Upper lobe of right lung (tissue), 1 donor: ENCODE data around the gene FBXW2. TPM values are rescaled to one million over a fixed set of nuclear protein-coding genes. Genes with fewer than 3 reads are reported as not detected.
A peak's percentile ranks its signal among the peaks of the same experiment; 100 is the strongest.

ENCODE experiments used
- ATAC-seq: fragments of 200-7000 bp; cut with Tn5 transposase; one replicate; pipeline ENCODE4 v1.9.1; 2020; ENCODE audit warnings: mild to moderate bottlenecking, moderate library complexity
- DNase-seq: peaks from one replicate; pipeline ENCODE4 v3.0.0-alpha.2; 2020
- H3K27ac ChIP-seq: fragments of 200-600 bp; one replicate; pipeline ENCODE4 v1.8.0; 2022
- H3K27me3 ChIP-seq: fragments of 200-600 bp; one replicate; pipeline ENCODE4 v1.8.0; 2022; ENCODE audit warnings: mild to moderate bottlenecking
- H3K36me3 ChIP-seq: fragments of 200-600 bp; one replicate; pipeline ENCODE4 v1.8.0; 2022
- H3K4me1 ChIP-seq: fragments of 200-600 bp; one replicate; pipeline ENCODE4 v1.8.0; 2022
- H3K4me3 ChIP-seq: fragments of 200-600 bp; one replicate; pipeline ENCODE4 v1.8.0; 2022; ENCODE audit warnings: mild to moderate bottlenecking
- H3K9me3 ChIP-seq: fragments of 200-600 bp; one replicate; pipeline ENCODE4 v1.8.0; 2022
- CTCF ChIP-seq: fragments of 200-600 bp; IDR thresholded peaks from one replicate; pipeline ENCODE4 v1.8.0; 2022; ENCODE audit warnings: antibody characterized with exemption
- intact Hi-C: fragments of 100-400 bp; cut with DNase I; formaldehyde crosslinking; loops from one replicate; pipeline ENCODE4 v1.11.0; 2022
- total RNA-seq: library from RNA; stranded (reverse); fragmentation: NEBNext Ultra II Directional; extraction: Animal tissue kit (Norgen Biotek cat#: 25700); gene quantifications from one replicate; pipeline ENCODE4 v1.2.1, GENCODE V29; 2021
- donor health status: DM: no; HTN: yes; CAD: no; lungs with severe emphysema.

The FBXW2 gene
- total RNA-seq, 1 donor from 2014 or later, result 87.1 TPM

GRCh38 chr9:120791161-120791560 lies 2.1 kb downstream of the FBXW2 start:
- H3K27ac ChIP-seq, result no peak overlapping the region
- no peak for DNase-seq
- no peak for ATAC-seq
- no peak overlapping the region for H3K4me3 ChIP-seq
- H3K36me3 ChIP-seq, result peaks cover 37% of the 10 kb centered on the region
- TF ChIP-seq CTCF, result no peak
- H3K4me1 ChIP-seq, result peaks cover 43% of the 10 kb centered on the region
- H3K9me3 ChIP-seq, result no peaks in the 10 kb centered on the region
- H3K27me3 ChIP-seq, result no peaks in the 10 kb centered on the region
- intact Hi-C loops, result no loop called here

GRCh38 chr9:120787933-120788332 lies 5.3 kb downstream of the FBXW2 start:
- peaks cover 50% of the 10 kb centered on the region for H3K4me1 ChIP-seq
- intact Hi-C loops, result no loop called here
- no peak overlapping the region for H3K27ac ChIP-seq

GRCh38 chr9:120783602-120784047 lies 9.6 kb downstream of the FBXW2 start:
- no peak for ATAC-seq
- intact Hi-C loops, result no loop called here
- H3K4me1 ChIP-seq, result peaks cover 22% of the 10 kb centered on the region

More at GRCh38 chr9:120787933-120788332, 5.3 kb downstream of the FBXW2 start:
- Histone ChIP-seq H3K4me3 (no peak overlapping the region), H3K27me3 (no peaks in the 10 kb centered on the region), H3K36me3 (peaks cover 44% of the 10 kb centered on the region), H3K9me3 (no peaks in the 10 kb centered on the region)
- no peak for TF ChIP-seq CTCF
- ATAC-seq (peak; percentile 71), DNase-seq (no peak)

GRCh38 chr9:120781236-120781635 lies 12.0 kb downstream of the FBXW2 start:
- Histone ChIP-seq H3K4me1 (peaks cover 7% of the 10 kb centered on the region), H3K27me3 (no peaks in the 10 kb centered on the region), H3K36me3 (peaks cover 29% of the 10 kb centered on the region), H3K9me3 (no peaks in the 10 kb centered on the region), H3K4me3 (no peak overlapping the region), H3K27ac (no peak overlapping the region)
- DNase-seq (no peak), ATAC-seq (no peak)
- no peak for TF ChIP-seq CTCF
- intact Hi-C loops, result no loop called here

More at GRCh38 chr9:120783602-120784047, 9.6 kb downstream of the FBXW2 start:
- H3K27ac ChIP-seq, result no peak overlapping the region
- H3K9me3 ChIP-seq, result no peaks in the 10 kb centered on the region
- TF ChIP-seq CTCF, result no peak
- H3K36me3 ChIP-seq, result peaks cover 31% of the 10 kb centered on the region
- no peaks in the 10 kb centered on the region for H3K27me3 ChIP-seq
- H3K4me3 ChIP-seq, result no peak overlapping the region
- DNase-seq, result no peak

- H3K36me3 ChIP-seq, result peaks cover 33% of the 10 kb centered on the region
- TF ChIP-seq CTCF, result no peak
- DNase-seq, result no peak
These were observed 12.8 kb downstream of the FBXW2 start for GRCh38 chr9:120780367-120780766.

GRCh38 chr9:120779227-120779626 lies 14.0 kb downstream of the FBXW2 start:
- Histone ChIP-seq H3K27ac (no peak overlapping the region), H3K27me3 (no peaks in the 10 kb centered on the region), H3K36me3 (peaks cover 44% of the 10 kb centered on the region), H3K9me3 (no peaks in the 10 kb centered on the region), H3K4me1 (peaks cover 7% of the 10 kb centered on the region), H3K4me3 (no peak overlapping the region)
- ATAC-seq (no peak), DNase-seq (no peak)
- intact Hi-C loops, result no loop called here
- no peak for TF ChIP-seq CTCF

More at GRCh38 chr9:120780367-120780766, 12.8 kb downstream of the FBXW2 start:
- ATAC-seq, result no peak
- no peak overlapping the region for H3K27ac ChIP-seq
- intact Hi-C loops, result no loop called here
- no peak overlapping the region for H3K4me3 ChIP-seq
- no peaks in the 10 kb centered on the region for H3K27me3 ChIP-seq
- H3K9me3 ChIP-seq, result no peaks in the 10 kb centered on the region
- peaks cover 7% of the 10 kb centered on the region for H3K4me1 ChIP-seq
